Measurements from ENCODE around the gene CDH6. TPM values are rescaled to one million over a fixed set of nuclear protein-coding genes. Genes with fewer than 3 reads are reported as not detected.

Gene CDH6
- total RNA-seq, 2 donors from 2014 or later = 1.1 to 2.2 TPM

DNA sequence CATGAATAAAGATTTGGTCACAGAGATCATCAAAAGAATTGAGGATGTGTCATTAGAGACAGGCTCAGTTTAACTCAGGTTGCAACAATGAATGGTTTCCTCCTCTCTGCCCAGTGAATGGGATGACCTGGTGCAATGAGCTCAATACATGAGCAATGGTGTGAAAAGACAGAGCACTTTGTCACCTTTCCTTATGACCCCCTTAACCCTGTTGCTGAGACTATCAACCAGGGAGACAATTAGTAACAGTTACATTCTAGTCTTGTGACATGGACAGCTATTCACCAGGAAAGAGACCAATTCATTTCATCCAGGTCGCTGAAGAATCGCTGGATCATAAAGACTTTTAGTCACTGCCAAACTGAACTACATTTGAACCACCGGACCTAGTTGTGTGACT lies 19.9 kb upstream of the CDH6 start:
- Histone ChIP-seq H3K9me3 (no peaks in the 10 kb centered on the region), H3K4me3 (no peak overlapping the region), H3K4me1 (no peaks in the 10 kb centered on the region), H3K36me3 (no peaks in the 10 kb centered on the region), H3K27me3 (no peaks in the 10 kb centered on the region), H3K27ac (no peak overlapping the region)
- TF ChIP-seq CTCF (IDR thresholded peaks at IDR 0.05) = no peak
- DNase-seq (ENCODE audit: low spot score) = no peak

DNA sequence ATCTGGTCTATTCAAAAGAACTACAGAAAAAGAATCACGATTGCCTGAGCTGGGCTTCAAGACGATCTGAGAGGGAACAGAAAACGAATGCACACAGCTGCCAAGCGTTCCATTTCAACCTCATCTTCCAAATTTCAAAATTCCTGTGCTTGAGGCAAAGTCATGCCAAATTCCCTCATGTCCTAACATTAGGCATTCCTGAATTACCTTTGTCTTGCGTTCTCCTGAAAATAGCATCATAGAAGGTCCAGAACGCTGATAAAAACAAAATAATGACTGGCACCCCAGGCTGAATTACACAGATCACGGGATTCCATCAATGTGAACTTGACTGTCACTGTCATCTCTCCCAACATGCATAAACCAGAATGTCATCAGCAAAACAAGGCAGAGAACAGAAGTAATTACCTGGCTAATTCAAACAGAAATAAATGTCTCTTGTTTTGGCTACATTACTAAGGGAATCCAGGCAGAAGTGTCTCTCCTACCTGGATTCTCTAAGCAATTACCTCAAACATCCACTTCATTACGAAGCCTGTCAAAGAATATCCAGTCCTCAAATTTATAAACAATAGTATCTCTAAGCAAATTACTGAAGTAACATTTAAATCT lies 12.0 kb upstream of the CDH6 start:
- no peaks in the 10 kb centered on the region for H3K4me1 ChIP-seq
- no peak overlapping the region for H3K4me3 ChIP-seq
- H3K9me3 ChIP-seq = no peaks in the 10 kb centered on the region
- H3K36me3 ChIP-seq = no peaks in the 10 kb centered on the region
- DNase-seq (ENCODE audit: low spot score) = no peak
- H3K27ac ChIP-seq = no peak overlapping the region
- H3K27me3 ChIP-seq = no peaks in the 10 kb centered on the region
- TF ChIP-seq CTCF (IDR thresholded peaks at IDR 0.05) = no peak

- H3K4me1 ChIP-seq = no peaks in the 10 kb centered on the region
- H3K4me3 ChIP-seq = no peak overlapping the region
- no peak for DNase-seq (ENCODE audit: low spot score)
- no peaks in the 10 kb centered on the region for H3K9me3 ChIP-seq
- no peak for TF ChIP-seq CTCF (IDR thresholded peaks at IDR 0.05)
- no peaks in the 10 kb centered on the region for H3K27me3 ChIP-seq
- no peak overlapping the region for H3K27ac ChIP-seq
- no peaks in the 10 kb centered on the region for H3K36me3 ChIP-seq
These were observed 11.3 kb upstream of the CDH6 start for GRCh38 chr5:31182136-31182535.

DNA sequence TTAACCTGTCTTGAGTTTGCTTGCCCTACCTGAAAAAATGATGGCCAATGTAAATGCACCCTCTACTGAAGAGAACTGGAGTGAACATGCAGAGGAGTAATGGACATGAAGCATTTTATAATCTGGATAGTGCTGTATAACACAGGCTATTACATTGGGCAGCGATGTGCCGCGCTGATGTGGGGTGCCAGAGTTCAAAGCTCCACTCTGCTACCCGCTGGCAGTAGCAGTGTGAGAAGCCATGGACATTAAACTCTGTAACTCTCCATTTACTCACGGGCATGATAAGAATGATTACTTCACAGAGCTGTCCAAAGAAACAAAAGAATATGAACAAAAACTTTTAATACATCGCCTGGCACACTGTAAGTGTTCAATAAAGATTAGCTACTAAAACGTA lies 7.5 kb upstream of the CDH6 start:
- no peak overlapping the region for H3K4me3 ChIP-seq
- no peak for DNase-seq (ENCODE audit: low spot score)
- H3K27ac ChIP-seq = no peak overlapping the region
- H3K27me3 ChIP-seq = no peaks in the 10 kb centered on the region
- H3K4me1 ChIP-seq = no peaks in the 10 kb centered on the region
- H3K9me3 ChIP-seq = no peaks in the 10 kb centered on the region
- no peak for TF ChIP-seq CTCF (IDR thresholded peaks at IDR 0.05)
- H3K36me3 ChIP-seq = no peaks in the 10 kb centered on the region

DNA sequence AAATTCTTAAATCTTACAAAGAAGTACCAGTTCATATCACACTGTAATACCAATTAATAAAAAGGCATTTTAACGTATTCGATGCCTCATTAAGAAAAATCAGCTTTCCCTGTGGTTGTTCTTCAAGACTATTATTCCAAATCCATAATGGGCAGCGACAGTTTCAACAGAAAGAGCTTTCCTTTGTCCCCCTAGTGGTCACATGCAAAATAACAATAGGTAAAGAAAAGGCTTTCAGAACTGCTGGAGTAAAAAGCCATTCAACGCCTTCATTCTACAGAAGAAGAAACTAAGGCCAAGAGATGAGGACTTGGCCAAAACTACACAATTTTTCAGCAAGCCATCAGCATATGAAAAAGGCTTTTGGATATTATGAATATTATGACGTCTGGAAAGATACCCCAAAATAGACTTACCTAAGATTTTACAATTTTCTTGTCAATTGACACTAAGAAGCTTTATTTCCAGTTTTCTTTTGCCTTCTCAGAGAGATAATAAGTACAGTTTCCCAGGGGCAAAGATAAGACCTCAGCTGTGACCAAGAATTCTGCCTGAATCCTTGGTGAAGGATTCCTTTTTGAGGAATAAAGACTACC lies 6.7 kb upstream of the CDH6 start:
- no peaks in the 10 kb centered on the region for H3K9me3 ChIP-seq
- H3K36me3 ChIP-seq = no peaks in the 10 kb centered on the region
- peak; percentile 41 to 87 for TF ChIP-seq CTCF (IDR thresholded peaks at IDR 0.05)
- H3K27me3 ChIP-seq = no peaks in the 10 kb centered on the region
- DNase-seq (ENCODE audit: low spot score) = no peak
- no peaks in the 10 kb centered on the region for H3K4me1 ChIP-seq
- no peak overlapping the region for H3K4me3 ChIP-seq
- H3K27ac ChIP-seq = no peak overlapping the region

GRCh38 chr5:31187591-31187990 lies 5.9 kb upstream of the CDH6 start:
- H3K27ac ChIP-seq = no peak overlapping the region
- no peaks in the 10 kb centered on the region for H3K9me3 ChIP-seq
- no peak for DNase-seq (ENCODE audit: low spot score)
- no peak for TF ChIP-seq CTCF (IDR thresholded peaks at IDR 0.05)
- no peaks in the 10 kb centered on the region for H3K36me3 ChIP-seq
- H3K27me3 ChIP-seq = no peaks in the 10 kb centered on the region
- no peak overlapping the region for H3K4me3 ChIP-seq
- no peaks in the 10 kb centered on the region for H3K4me1 ChIP-seq

All from right atrium auricular region (tissue), 2 donors.